ENCODE measurements around the gene MST1. TPM values are rescaled to one million over a fixed set of nuclear protein-coding genes. Genes with fewer than 3 reads are reported as not detected.

The MST1 gene
- polyA plus RNA-seq, 4 donors: 157 to 488 (median 335) TPM

DNA sequence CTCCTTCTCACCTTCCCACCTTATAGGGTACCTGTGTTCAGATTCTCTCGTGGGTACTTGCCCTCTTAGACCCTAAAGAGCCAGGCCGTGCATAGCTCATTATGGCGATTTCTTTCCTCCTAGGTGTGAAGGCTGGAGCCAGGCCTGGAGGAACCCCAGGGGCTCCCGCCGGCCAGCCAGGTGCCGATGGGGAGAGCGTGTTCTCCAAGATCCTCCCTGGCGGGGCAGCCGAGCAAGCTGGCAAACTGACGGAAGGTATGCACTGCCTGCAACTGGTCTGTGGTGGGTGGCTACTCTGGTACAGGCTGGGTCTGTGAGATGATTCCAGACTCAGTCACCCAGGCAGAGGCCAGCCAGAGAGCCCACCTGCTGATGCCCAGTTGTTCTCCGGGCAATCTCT is 25.0 kb downstream of the MST1 start:
- 77 to 92% (median 85%) methylated on average over 11 of the region's 11 CpGs for WGBS, 3 donors
- Histone ChIP-seq H3K27me3 (ENCODE audit: control insufficient read depth in 3 of 3, insufficient read depth in 3 of 3, low read length in 3 of 3) (no peaks in the 10 kb centered on the region), H3K4me3 (ENCODE audit: low read depth in 1 of 3, low read length in 3 of 3) (no peak overlapping the region), H3K9me3 (ENCODE audit: control insufficient read depth in 2 of 2, insufficient read depth in 1 of 2, low read depth in 1 of 2, low read length in 1 of 2) (no peaks in the 10 kb centered on the region), H3K4me1 (ENCODE audit: control insufficient read depth in 3 of 3, insufficient read depth in 2 of 3, low read depth in 1 of 3, low read length in 2 of 3) (peaks cover 0 to 14% (median 0%) of the 10 kb centered on the region in 3 donors), H3K27ac (ENCODE audit: low read depth in 1 of 3, low read length in 2 of 3) (no peak overlapping the region), H3K36me3 (ENCODE audit: control insufficient read depth in 3 of 3, insufficient read depth in 2 of 3, low read depth in 1 of 3, low read length in 3 of 3) (no peaks in the 10 kb centered on the region)
- FAIRE-seq: no peak
- DNase-seq: no peak

DNA sequence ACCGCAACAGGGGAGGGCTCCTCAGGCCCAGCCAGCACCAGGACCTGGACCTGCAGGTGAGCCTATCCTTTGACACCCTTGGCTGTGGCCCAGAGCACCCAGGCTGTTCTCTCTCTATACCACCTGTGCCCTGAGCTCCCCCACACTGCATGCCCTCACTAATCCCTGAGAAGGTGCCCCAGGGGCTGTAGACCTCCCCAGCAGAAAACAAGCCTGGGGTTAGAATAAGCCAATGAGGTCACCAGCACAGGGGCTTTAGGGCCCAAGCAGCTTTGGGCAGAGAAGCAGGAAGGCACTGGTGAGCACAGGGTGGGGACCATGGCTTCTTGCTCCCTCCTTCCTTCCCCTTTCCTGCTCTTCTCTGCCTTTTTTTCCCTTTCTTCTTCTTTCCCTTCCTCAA is 25.4 kb downstream of the MST1 start:
- H3K4me1 ChIP-seq (ENCODE audit: control insufficient read depth in 3 of 3, insufficient read depth in 2 of 3, low read depth in 1 of 3, low read length in 2 of 3): peaks cover 0 to 14% (median 0%) of the 10 kb centered on the region in 3 donors
- H3K9me3 ChIP-seq (ENCODE audit: control insufficient read depth in 2 of 2, insufficient read depth in 1 of 2, low read depth in 1 of 2, low read length in 1 of 2): no peaks in the 10 kb centered on the region
- DNase-seq (no peak), FAIRE-seq (no peak)
- no peak overlapping the region for H3K27ac ChIP-seq (ENCODE audit: low read depth in 1 of 3, low read length in 2 of 3)
- no peaks in the 10 kb centered on the region for H3K27me3 ChIP-seq (ENCODE audit: control insufficient read depth in 3 of 3, insufficient read depth in 3 of 3, low read length in 3 of 3)
- no peaks in the 10 kb centered on the region for H3K36me3 ChIP-seq (ENCODE audit: control insufficient read depth in 3 of 3, insufficient read depth in 2 of 3, low read depth in 1 of 3, low read length in 3 of 3)
- H3K4me3 ChIP-seq (ENCODE audit: low read depth in 1 of 3, low read length in 3 of 3): no peak overlapping the region
- 81 to 100% (median 90%) methylated on average over 1 of the region's 1 CpG for WGBS, 3 donors

DNA sequence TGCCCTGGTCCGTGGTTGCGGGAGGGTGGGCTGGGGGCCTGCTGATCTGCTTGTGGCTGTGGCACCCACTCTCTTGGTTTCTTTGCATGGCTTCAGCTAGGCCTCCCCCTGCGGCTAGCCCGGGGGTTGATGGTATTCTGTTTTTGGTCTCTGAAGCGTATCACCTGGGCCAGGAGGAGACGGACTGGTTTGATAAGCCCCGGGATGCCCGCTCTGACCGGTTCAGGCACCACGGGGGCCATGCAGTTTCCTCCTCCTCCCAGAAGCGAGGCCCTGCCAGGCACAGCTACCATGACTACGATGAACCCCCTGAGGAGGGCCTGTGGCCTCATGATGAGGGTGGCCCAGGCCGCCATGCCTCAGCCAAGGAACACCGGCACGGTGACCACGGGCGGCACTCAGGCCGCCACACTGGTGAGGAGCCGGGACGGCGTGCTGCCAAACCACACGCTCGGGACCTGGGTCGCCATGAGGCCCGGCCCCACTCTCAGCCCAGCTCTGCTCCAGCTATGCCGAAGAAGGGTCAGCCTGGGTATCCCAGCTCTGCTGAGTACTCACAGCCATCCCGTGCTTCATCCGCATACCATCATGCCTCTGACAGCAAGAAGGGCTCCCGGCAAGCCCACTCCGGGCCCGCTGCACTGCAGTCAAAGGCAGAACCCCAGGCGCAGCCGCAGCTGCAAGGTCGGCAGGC is 26.4 kb downstream of the MST1 start:
- 90 to 96% (median 95%) methylated on average over 32 to 34 of the region's 34 CpGs for WGBS, 3 donors
- DNase-seq (no peak), FAIRE-seq (no peak)

DNA sequence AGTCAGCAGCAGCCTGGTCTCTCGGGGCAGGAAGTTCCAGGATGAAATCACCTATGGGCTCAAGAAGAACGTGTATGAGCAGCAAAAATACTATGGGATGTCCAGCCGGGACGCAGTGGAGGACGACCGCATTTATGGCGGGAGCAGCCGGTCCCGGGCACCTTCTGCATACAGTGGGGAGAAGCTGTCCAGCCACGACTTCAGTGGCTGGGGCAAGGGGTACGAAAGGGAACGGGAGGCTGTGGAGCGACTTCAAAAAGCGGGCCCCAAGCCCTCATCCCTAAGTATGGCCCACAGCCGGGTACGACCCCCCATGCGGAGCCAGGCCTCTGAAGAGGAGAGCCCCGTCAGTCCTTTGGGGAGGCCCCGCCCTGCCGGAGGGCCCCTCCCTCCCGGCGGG is 27.3 kb downstream of the MST1 start:
- 87 to 88% (median 87%) methylated on average over 22 of the region's 22 CpGs for WGBS, 3 donors
- no peak for FAIRE-seq
- DNase-seq: no peak
- Histone ChIP-seq H3K4me3 (ENCODE audit: low read depth in 1 of 3, low read length in 3 of 3) (no peak overlapping the region), H3K4me1 (ENCODE audit: control insufficient read depth in 3 of 3, insufficient read depth in 2 of 3, low read depth in 1 of 3, low read length in 2 of 3) (peaks cover 0 to 6% (median 0%) of the 10 kb centered on the region in 3 donors), H3K27me3 (ENCODE audit: control insufficient read depth in 3 of 3, insufficient read depth in 3 of 3, low read length in 3 of 3) (no peaks in the 10 kb centered on the region), H3K36me3 (ENCODE audit: control insufficient read depth in 3 of 3, insufficient read depth in 2 of 3, low read depth in 1 of 3, low read length in 3 of 3) (no peaks in the 10 kb centered on the region), H3K9me3 (ENCODE audit: control insufficient read depth in 2 of 2, insufficient read depth in 1 of 2, low read depth in 1 of 2, low read length in 1 of 2) (no peaks in the 10 kb centered on the region), H3K27ac (ENCODE audit: low read depth in 1 of 3, low read length in 2 of 3) (no peak overlapping the region)

More for the DNA sequence above, 26.4 kb downstream of the MST1 start:
- Histone ChIP-seq H3K9me3 (ENCODE audit: control insufficient read depth in 2 of 2, insufficient read depth in 1 of 2, low read depth in 1 of 2, low read length in 1 of 2) (no peaks in the 10 kb centered on the region), H3K4me1 (ENCODE audit: control insufficient read depth in 3 of 3, insufficient read depth in 2 of 3, low read depth in 1 of 3, low read length in 2 of 3) (peaks cover 0 to 7% (median 0%) of the 10 kb centered on the region in 3 donors), H3K27ac (ENCODE audit: low read depth in 1 of 3, low read length in 2 of 3) (no peak overlapping the region), H3K27me3 (ENCODE audit: control insufficient read depth in 3 of 3, insufficient read depth in 3 of 3, low read length in 3 of 3) (no peaks in the 10 kb centered on the region), H3K4me3 (ENCODE audit: low read depth in 1 of 3, low read length in 3 of 3) (no peak overlapping the region), H3K36me3 (ENCODE audit: control insufficient read depth in 3 of 3, insufficient read depth in 2 of 3, low read depth in 1 of 3, low read length in 3 of 3) (no peaks in the 10 kb centered on the region)

DNA sequence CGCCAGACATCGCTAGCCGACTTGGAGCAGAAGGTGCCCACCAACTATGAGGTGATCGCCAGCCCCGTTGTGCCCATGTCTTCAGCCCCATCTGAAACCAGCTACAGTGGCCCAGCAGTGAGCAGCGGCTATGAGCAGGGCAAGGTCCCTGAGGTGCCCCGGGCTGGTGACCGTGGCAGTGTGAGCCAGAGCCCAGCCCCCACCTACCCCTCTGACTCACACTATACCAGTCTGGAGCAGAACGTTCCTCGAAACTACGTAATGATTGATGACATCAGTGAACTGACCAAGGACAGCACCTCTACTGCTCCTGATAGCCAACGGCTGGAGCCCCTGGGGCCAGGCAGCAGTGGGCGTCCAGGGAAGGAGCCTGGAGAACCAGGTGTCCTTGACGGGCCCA is 28.0 kb downstream of the MST1 start:
- DNase-seq: no peak
- H3K27ac ChIP-seq (ENCODE audit: low read depth in 1 of 3, low read length in 2 of 3): no peak overlapping the region
- H3K9me3 ChIP-seq (ENCODE audit: control insufficient read depth in 2 of 2, insufficient read depth in 1 of 2, low read depth in 1 of 2, low read length in 1 of 2): no peaks in the 10 kb centered on the region
- WGBS, 3 donors: 80 to 87% (median 82%) methylated on average over 14 of the region's 14 CpGs
- peaks cover 0 to under 1% (median 0%) of the 10 kb centered on the region in 3 donors for H3K4me1 ChIP-seq (ENCODE audit: control insufficient read depth in 3 of 3, insufficient read depth in 2 of 3, low read depth in 1 of 3, low read length in 2 of 3)
- H3K36me3 ChIP-seq (ENCODE audit: control insufficient read depth in 3 of 3, insufficient read depth in 2 of 3, low read depth in 1 of 3, low read length in 3 of 3): no peaks in the 10 kb centered on the region
- no peak overlapping the region for H3K4me3 ChIP-seq (ENCODE audit: low read depth in 1 of 3, low read length in 3 of 3)
- no peaks in the 10 kb centered on the region for H3K27me3 ChIP-seq (ENCODE audit: control insufficient read depth in 3 of 3, insufficient read depth in 3 of 3, low read length in 3 of 3)
- FAIRE-seq: no peak

DNA sequence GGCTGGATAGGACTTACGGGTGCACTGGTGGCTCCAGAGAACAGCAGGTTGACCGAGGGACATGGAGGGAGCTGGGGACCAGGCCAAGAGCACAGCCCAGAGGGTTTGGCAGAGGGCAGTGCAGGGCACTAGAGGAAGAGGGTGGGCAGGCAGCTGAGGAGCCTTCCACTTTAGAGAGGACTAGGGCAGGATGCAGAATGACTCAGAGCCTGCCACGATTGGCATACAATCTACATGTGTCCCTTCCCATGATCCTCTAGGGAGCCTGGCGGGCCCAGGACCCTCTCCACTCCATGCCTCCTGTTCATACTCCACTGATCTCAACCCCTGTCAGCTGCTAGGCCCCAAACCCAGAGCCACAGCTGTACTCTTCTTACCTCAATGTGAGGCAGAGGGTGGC is 29.5 kb downstream of the MST1 start:
- WGBS, 3 donors: 51 to 66% (median 62%) methylated on average over 4 of the region's 4 CpGs
- Histone ChIP-seq H3K4me3 (ENCODE audit: low read depth in 1 of 3, low read length in 3 of 3) (no peak overlapping the region), H3K27ac (ENCODE audit: low read depth in 1 of 3, low read length in 2 of 3) (no peak overlapping the region), H3K27me3 (ENCODE audit: control insufficient read depth in 3 of 3, insufficient read depth in 3 of 3, low read length in 3 of 3) (no peaks in the 10 kb centered on the region), H3K9me3 (ENCODE audit: control insufficient read depth in 2 of 2, insufficient read depth in 1 of 2, low read depth in 1 of 2, low read length in 1 of 2) (no peaks in the 10 kb centered on the region), H3K36me3 (ENCODE audit: control insufficient read depth in 3 of 3, insufficient read depth in 2 of 3, low read depth in 1 of 3, low read length in 3 of 3) (no peaks in the 10 kb centered on the region), H3K4me1 (ENCODE audit: control insufficient read depth in 3 of 3, insufficient read depth in 2 of 3, low read depth in 1 of 3, low read length in 2 of 3) (no peaks in the 10 kb centered on the region)
- no peak for DNase-seq
- FAIRE-seq: no peak

DNA sequence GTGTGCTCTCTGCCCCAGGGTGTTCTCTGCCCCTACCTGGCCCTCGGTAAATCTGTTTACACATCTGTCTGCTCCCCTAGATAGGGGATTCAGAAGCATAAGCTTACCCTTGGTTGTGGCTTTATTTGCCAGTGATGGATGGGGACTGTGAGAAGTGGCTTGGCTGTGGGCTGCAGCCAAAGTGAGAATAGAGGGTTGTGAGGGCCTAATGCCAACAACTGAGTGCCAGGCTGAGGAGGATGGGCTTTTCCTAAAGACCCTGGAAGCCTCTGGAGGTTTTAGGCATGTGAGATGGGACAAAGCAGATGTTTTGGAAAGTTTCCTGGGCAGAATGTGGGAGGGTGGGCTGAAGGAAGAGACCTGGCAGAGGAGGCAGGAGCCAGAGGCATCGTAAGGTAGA is 30.6 kb downstream of the MST1 start:
- DNase-seq (no peak), FAIRE-seq (no peak)
- no peaks in the 10 kb centered on the region for H3K36me3 ChIP-seq (ENCODE audit: control insufficient read depth in 3 of 3, insufficient read depth in 2 of 3, low read depth in 1 of 3, low read length in 3 of 3)
- H3K9me3 ChIP-seq (ENCODE audit: control insufficient read depth in 2 of 2, insufficient read depth in 1 of 2, low read depth in 1 of 2, low read length in 1 of 2): no peaks in the 10 kb centered on the region
- no peaks in the 10 kb centered on the region for H3K27me3 ChIP-seq (ENCODE audit: control insufficient read depth in 3 of 3, insufficient read depth in 3 of 3, low read length in 3 of 3)
- H3K27ac ChIP-seq (ENCODE audit: low read depth in 1 of 3, low read length in 2 of 3): no peak overlapping the region
- WGBS, 3 donors: 55 to 70% (median 59%) methylated on average over 2 of the region's 2 CpGs
- no peaks in the 10 kb centered on the region for H3K4me1 ChIP-seq (ENCODE audit: control insufficient read depth in 3 of 3, insufficient read depth in 2 of 3, low read depth in 1 of 3, low read length in 2 of 3)
- H3K4me3 ChIP-seq (ENCODE audit: low read depth in 1 of 3, low read length in 3 of 3): no peak overlapping the region

DNA sequence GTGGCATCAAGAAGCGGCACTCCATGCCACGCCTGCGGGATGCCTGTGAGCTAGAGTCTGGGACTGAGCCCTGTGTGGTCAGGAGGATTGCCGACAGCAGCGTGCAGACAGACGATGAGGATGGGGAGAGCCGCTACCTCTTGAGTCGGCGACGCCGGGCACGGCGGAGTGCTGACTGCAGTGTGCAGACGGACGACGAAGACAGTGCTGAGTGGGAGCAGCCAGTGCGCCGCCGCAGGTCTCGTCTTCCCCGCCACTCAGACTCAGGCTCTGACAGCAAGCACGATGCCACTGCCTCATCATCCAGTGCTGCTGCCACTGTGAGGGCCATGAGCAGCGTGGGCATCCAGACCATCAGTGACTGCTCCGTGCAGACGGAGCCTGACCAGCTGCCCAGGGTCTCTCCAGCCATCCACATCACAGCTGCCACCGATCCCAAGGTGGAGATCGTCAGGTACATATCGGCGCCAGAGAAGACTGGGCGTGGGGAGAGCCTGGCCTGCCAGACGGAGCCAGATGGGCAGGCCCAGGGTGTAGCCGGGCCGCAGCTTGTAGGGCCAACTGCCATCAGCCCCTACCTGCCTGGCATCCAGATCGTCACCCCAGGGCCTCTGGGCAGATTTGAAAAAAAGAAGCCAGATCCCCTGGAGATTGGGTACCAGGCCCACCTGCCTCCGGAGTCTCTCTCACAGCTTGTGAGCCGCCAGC is 31.9 kb downstream of the MST1 start:
- H3K27ac ChIP-seq (ENCODE audit: low read depth in 1 of 3, low read length in 2 of 3): no peak overlapping the region
- WGBS, 3 donors: 89 to 92% (median 91%) methylated on average over 35 to 36 of the region's 36 CpGs
- H3K9me3 ChIP-seq (ENCODE audit: control insufficient read depth in 2 of 2, insufficient read depth in 1 of 2, low read depth in 1 of 2, low read length in 1 of 2): no peaks in the 10 kb centered on the region
- FAIRE-seq: no peak
- no peaks in the 10 kb centered on the region for H3K4me1 ChIP-seq (ENCODE audit: control insufficient read depth in 3 of 3, insufficient read depth in 2 of 3, low read depth in 1 of 3, low read length in 2 of 3)
- H3K27me3 ChIP-seq (ENCODE audit: control insufficient read depth in 3 of 3, insufficient read depth in 3 of 3, low read length in 3 of 3): no peaks in the 10 kb centered on the region
- no peak overlapping the region for H3K4me3 ChIP-seq (ENCODE audit: low read depth in 1 of 3, low read length in 3 of 3)
- DNase-seq: no peak
- H3K36me3 ChIP-seq (ENCODE audit: control insufficient read depth in 3 of 3, insufficient read depth in 2 of 3, low read depth in 1 of 3, low read length in 3 of 3): no peaks in the 10 kb centered on the region

Measured in small intestine (tissue), 7 donors.